Esophagus muscularis mucosa (tissue), 4 donors: Measurements from ENCODE around the gene TOX2. TPM values are rescaled to one million over a fixed set of nuclear protein-coding genes. Genes with fewer than 3 reads are reported as not detected.

Experiments
- DNase-seq: peaks from one replicate; pipeline ENCODE4 v3.0.0-alpha.2; 2017; ENCODE audit errors: extremely low spot score
- H3K27ac ChIP-seq, 4 donors: fragments of 200-600 bp; sonication (generic); replicated peaks in 1 of 4; 1 replicate in 3 of 4; 2 replicates in 1 of 4; pipeline ENCODE4 v1.5.1; 2016 to 2019; ENCODE audit warnings: mild to moderate bottlenecking in 1 of 4
- H3K27me3 ChIP-seq, 4 donors: fragments of 200-600 bp; sonication (generic); one replicate each; pipeline versions ENCODE4 v1.5.1 to v1.6.0; 2016 to 2019
- H3K36me3 ChIP-seq, 4 donors: fragments of 200-600 bp; sonication (generic); one replicate each; pipeline ENCODE4 v1.5.1; 2016 to 2019
- H3K4me1 ChIP-seq, 4 donors: fragments of 200-600 bp; sonication (generic); one replicate each; pipeline ENCODE4 v1.5.1; 2016 to 2019
- H3K4me3 ChIP-seq, 4 donors: fragments of 200-600 bp; sonication (generic); 1 replicate in 2 of 4; 2 replicates in 2 of 4; pipeline ENCODE4 v1.5.1; 2016 to 2019; ENCODE audit warnings: mild to moderate bottlenecking in 4 of 4, moderate library complexity in 1 of 4
- H3K9me3 ChIP-seq, 4 donors: fragments of 200-600 bp; sonication (generic); 1 replicate in 3 of 4; 2 replicates in 1 of 4; pipeline ENCODE4 v1.5.1; 2016 to 2019
- CTCF ChIP-seq, 3 experiments: fragments of 200-600 bp in 2 of 3; fragments of 450-650 bp in 1 of 3; sonication (generic) in 2 of 3; IDR thresholded peaks; one replicate each; pipeline ENCODE4 v1.5.1; 2017 to 2019; ENCODE audit warnings: antibody characterized with exemption in 3 of 3, mild to moderate bottlenecking in 2 of 3, moderate library complexity in 1 of 3
- EP300 ChIP-seq: sonication (generic); formaldehyde crosslinking; IDR thresholded peaks from one replicate; pipeline ENCODE4 v1.6.1; 2017; ENCODE audit warnings: antibody characterized with exemption
- POLR2A ChIP-seq: fragments of 450-650 bp; IDR thresholded peaks from one replicate; pipeline ENCODE4 v1.6.1; 2017; ENCODE audit warnings: antibody characterized with exemption, moderate library complexity, mild to moderate bottlenecking, low read depth
- POLR2AphosphoS5 ChIP-seq, 2 donors: sonication (generic); formaldehyde crosslinking; IDR thresholded peaks; one replicate each; pipeline ENCODE4 v1.6.1; 2017; ENCODE audit warnings: antibody characterized with exemption in 2 of 2
- WGBS: methylation state at CpG from one replicate; pipeline ENCODE4 v1.1.5; 2018; 5-methylcytosine and 5-hydroxymethylcytosine counted together
- intact Hi-C: fragments of 100-400 bp; cut with DNase I; formaldehyde crosslinking; loops from one replicate; pipeline ENCODE4 v1.15.1; 2023
- total RNA-seq, 4 donors: library from RNA; depleted of rRNA; stranded (reverse); fragments of >200 nt; gene quantifications; one replicate each; pipeline versions ENCODE4 v1.1.0 to v1.2.1, GENCODE V29; 2016

The TOX2 gene
- total RNA-seq, 4 donors from 2014 or later = 19.4 to 39.5 (median 32.8) TPM

- 55% methylated on average over 2 of the region's 2 CpGs for WGBS
- intact Hi-C loops = no loop called here
- Histone ChIP-seq H3K27me3 (no peaks in the 10 kb centered on the region), H3K27ac (no peak overlapping the region), H3K36me3 (no peaks in the 10 kb centered on the region), H3K4me3 (no peak overlapping the region), H3K9me3 (peaks cover 0 to 27% (median 7%) of the 10 kb centered on the region in 4 donors), H3K4me1 (no peaks in the 10 kb centered on the region)
- TF ChIP-seq POLR2A = no peak
- no peak for TF ChIP-seq CTCF (IDR thresholded peaks at IDR 0.05)
- no peak for TF ChIP-seq POLR2AphosphoS5 (IDR thresholded peaks at IDR 0.05)
- DNase-seq = no peak
Measured at GRCh38 chr20:43893930-43894329, 20.7 kb upstream of the TOX2 start.

DNA sequence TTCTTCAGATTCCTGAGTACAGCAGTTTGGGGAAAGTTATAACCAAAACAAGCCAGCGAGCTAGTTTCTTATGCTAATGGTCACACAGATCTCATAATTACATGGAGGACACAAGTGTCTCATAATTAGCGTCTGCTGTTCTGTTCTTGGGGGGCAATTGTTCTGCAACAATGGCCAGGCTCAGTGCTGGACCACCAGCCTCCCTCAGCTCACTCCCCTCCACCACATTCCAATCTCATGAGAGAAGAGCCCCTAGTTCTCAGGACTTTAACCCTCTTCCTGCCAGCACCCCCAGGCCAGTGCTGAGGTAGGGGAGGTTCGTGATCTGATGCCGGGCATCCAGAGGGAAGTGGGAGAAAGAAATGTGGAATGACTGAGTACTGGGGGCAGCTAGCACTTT lies 20.2 kb upstream of the TOX2 start:
- Histone ChIP-seq H3K4me3 (no peak overlapping the region), H3K9me3 (peaks cover 0 to 22% (median 6%) of the 10 kb centered on the region in 4 donors), H3K27me3 (no peaks in the 10 kb centered on the region), H3K27ac (no peak overlapping the region), H3K4me1 (peaks cover 0 to 4% (median 4%) of the 10 kb centered on the region in 4 donors), H3K36me3 (no peaks in the 10 kb centered on the region)
- TF ChIP-seq EP300 (no peak), POLR2A (no peak)
- DNase-seq = no peak
- WGBS = 37% methylated on average over 4 of the region's 4 CpGs
- intact Hi-C loops = no loop called here

DNA sequence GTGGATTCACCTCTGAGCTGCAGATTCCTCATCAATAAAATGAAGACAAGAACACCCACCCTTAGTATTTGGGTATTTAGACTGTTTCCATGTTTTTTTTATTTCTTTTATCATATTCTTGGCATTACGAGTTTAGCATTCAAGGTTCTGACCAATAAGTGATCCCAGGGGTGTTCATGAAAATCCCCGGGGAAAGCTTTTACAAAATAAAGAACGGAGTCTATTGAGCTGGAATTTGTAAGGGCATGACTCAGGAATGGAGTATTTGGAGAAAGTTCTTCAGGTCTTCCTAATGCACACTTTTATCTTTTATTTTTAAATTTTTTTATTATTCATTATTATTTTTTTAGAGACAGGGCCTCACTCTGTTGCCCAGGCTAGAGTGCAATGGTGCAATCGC lies 19.4 kb upstream of the TOX2 start:
- peaks cover 0 to 15% (median 3%) of the 10 kb centered on the region in 4 donors for H3K9me3 ChIP-seq
- peaks cover 3 to 12% (median 11%) of the 10 kb centered on the region in 4 donors for H3K4me1 ChIP-seq
- no peaks in the 10 kb centered on the region for H3K27me3 ChIP-seq
- no peaks in the 10 kb centered on the region for H3K36me3 ChIP-seq
- H3K27ac ChIP-seq = no peak overlapping the region
- intact Hi-C loops = no loop called here
- no peak for TF ChIP-seq EP300
- no peak for TF ChIP-seq POLR2A
- TF ChIP-seq POLR2AphosphoS5 (IDR thresholded peaks at IDR 0.05) = no peak
- TF ChIP-seq CTCF (IDR thresholded peaks at IDR 0.05) = no peak
- 89% methylated on average over 4 of the region's 4 CpGs for WGBS
- H3K4me3 ChIP-seq = no peak overlapping the region
- DNase-seq = no peak

DNA sequence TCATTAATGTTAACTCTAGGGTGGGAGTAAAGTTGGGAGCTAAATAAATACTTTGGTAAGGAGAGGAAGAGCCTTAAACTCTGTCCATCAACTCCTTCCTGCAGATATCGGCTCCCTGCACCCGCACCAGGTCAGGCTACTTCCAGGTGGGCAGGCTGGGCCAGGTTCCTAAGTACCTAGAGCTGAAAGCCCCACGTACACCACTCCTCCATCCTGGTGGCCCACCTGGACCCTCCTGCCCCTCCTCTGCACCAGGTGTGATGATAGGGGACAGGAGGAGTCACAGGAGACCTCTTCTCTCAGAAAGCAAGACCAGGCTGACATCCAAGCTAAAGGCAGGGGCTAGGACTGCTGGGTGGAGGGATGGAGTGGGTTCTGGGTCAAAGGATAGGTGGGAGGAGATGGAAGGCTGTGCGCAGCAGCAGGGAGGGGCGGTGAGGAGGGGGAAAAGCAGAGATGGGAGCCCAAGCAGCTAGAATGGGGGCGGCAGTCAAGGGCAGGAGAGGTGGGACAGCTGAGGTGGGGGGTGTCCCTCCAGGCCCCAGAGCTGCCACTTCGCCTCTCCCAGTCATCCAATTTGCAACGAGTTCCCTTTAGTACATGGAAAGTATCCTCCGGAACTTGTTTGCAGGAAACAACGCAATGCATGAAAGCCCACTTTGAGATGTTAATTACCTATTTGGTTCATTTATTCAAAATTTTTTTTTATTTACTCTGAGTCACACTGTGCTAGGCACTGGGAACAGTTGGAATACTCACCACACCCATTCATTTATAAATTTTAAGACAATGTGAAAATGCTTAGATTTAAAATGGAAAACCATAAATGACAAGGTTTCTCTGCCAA lies 15.2 kb upstream of the TOX2 start:
- WGBS = 67% methylated on average over 10 of the region's 10 CpGs
- Histone ChIP-seq H3K4me1 (peaks cover 3 to 20% (median 18%) of the 10 kb centered on the region in 4 donors), H3K9me3 (peaks cover 0 to 9% (median 4%) of the 10 kb centered on the region in 4 donors), H3K36me3 (no peaks in the 10 kb centered on the region), H3K27me3 (no peaks in the 10 kb centered on the region), H3K27ac (peak overlapping the region in 2 of 4 donors; percentile 35 to 54), H3K4me3 (no peak overlapping the region)
- intact Hi-C loops = no loop called here
- no peak for TF ChIP-seq POLR2AphosphoS5 (IDR thresholded peaks at IDR 0.05)
- DNase-seq = no peak

GRCh38 chr20:43900121-43900466 lies 14.6 kb upstream of the TOX2 start:
- Histone ChIP-seq H3K27ac (peak overlapping the region in 2 of 4 donors; percentile 35 to 54), H3K36me3 (no peaks in the 10 kb centered on the region), H3K4me3 (no peak overlapping the region), H3K27me3 (no peaks in the 10 kb centered on the region), H3K9me3 (peaks cover 0 to 9% (median 4%) of the 10 kb centered on the region in 4 donors), H3K4me1 (peaks cover 3 to 20% (median 18%) of the 10 kb centered on the region in 4 donors)
- TF ChIP-seq CTCF (IDR thresholded peaks at IDR 0.05) (no peak), POLR2AphosphoS5 (IDR thresholded peaks at IDR 0.05) (no peak), POLR2A (no peak), EP300 (no peak)
- 18% methylated on average over 5 of the region's 5 CpGs for WGBS
- intact Hi-C loops = no loop called here
- DNase-seq = no peak
